K562 (cell line): ENCODE measurements around the gene SUB1. TPM values are rescaled to one million over a fixed set of nuclear protein-coding genes. Genes with fewer than 3 reads are reported as not detected.

Experiments
- ATAC-seq: fragments of 200-7000 bp; cut with Tn5 transposase; 3 replicates; pipeline ENCODE4 v1.9.1; 2020; ENCODE audit warnings: moderate library complexity
- BruUV-seq: library from RNA; stranded (reverse); fragments of 400-500 nt; replicated peaks from 2 replicates; lab custom pipeline; 2021; lab: Mats Ljungman, UMichigan
- CTCF ChIA-PET: fragments of 300-600 bp; formaldehyde crosslinking; extraction: SDS; loops from one replicate; lab custom pipeline; 2021; ENCODE audit warnings: low intra/inter-chr PET ratio; lab: Yijun Ruan, JAX
- POLR2A ChIA-PET: fragments of 300-600, 350-650 bp; sonication (Branson Sonifier 250); formaldehyde crosslinking; extraction: SDS; loops from one replicate; lab custom pipeline; 2021; ENCODE audit warnings: antibody characterized with exemption, inconsistent platforms; lab: Yijun Ruan, JAX
- DNase-seq, 4 experiments: peaks; one replicate each; pipeline versions ENCODE4 v3.0.0 to v3.0.0-alpha.2; 2011 to 2018; ENCODE audit warnings: low spot score in 3 of 4, mixed read lengths in 3 of 4; ENCODE audit errors: extremely low read depth in 1 of 4
- FAIRE-seq: peaks from 2 replicates; lab custom pipeline; 2011; peaks lifted over from hg19 to GRCh38; lab: Jason Lieb, UNC
- H2AFZ ChIP-seq: 2 replicates; pipeline ENCODE4 v1.6.0; 2011; ENCODE audit warnings: low read depth, low read length, control low read depth, inconsistent platforms
- H3K27ac ChIP-seq: fragments of 200-600 bp; 3 replicates; pipeline ENCODE4 v1.8.0; 2011; ENCODE audit warnings: low read depth, mild to moderate bottlenecking, control low read depth, inconsistent platforms, low read length, moderate library complexity, mixed read lengths; ENCODE audit errors: extremely low read depth
- H3K27me3 ChIP-seq, 2 experiments: fragments of 300-600 bp in 1 of 2; 2 replicates in 1 of 2; 3 replicates in 1 of 2; pipeline versions ENCODE4 v1.6.0 to v1.8.0; 2011; ENCODE audit warnings: inconsistent platforms in 2 of 2, low read length in 2 of 2, mild to moderate bottlenecking in 1 of 2, mixed read lengths in 1 of 2, moderate library complexity in 1 of 2; ENCODE audit not compliant: control insufficient read depth in 2 of 2, insufficient read depth in 2 of 2
- H3K36me3 ChIP-seq: fragments of 300-600 bp; 3 replicates; pipeline ENCODE4 v1.8.0; 2011; ENCODE audit warnings: mild to moderate bottlenecking, low read length, inconsistent platforms; ENCODE audit not compliant: control insufficient read depth, insufficient read depth
- H3K4me1 ChIP-seq, 2 experiments: fragments of 200-600 bp in 1 of 2; replicated peaks in 1 of 2; 2 replicates in 1 of 2; 3 replicates in 1 of 2; pipeline versions ENCODE4 v1.5.1 to v1.8.0; 2011; ENCODE audit warnings: inconsistent platforms in 2 of 2, low read length in 2 of 2, mild to moderate bottlenecking in 1 of 2, mixed read lengths in 1 of 2, moderate library complexity in 1 of 2; ENCODE audit not compliant: control insufficient read depth in 2 of 2, insufficient read depth in 2 of 2
- H3K4me2 ChIP-seq: 2 replicates; pipeline ENCODE4 v1.6.1; 2011; ENCODE audit warnings: low read length, control low read depth, inconsistent platforms, mixed read lengths; ENCODE audit not compliant: insufficient read depth
- H3K4me3 ChIP-seq: fragments of 200-600 bp; sonication (generic), shearing (Covaris generic); 2 replicates; pipeline ENCODE4 v1.5.1; 2016; ENCODE audit warnings: control low read depth, inconsistent platforms
- H3K79me2 ChIP-seq: fragments of 200-600 bp; 3 replicates; pipeline ENCODE4 v1.8.0; 2011; ENCODE audit warnings: low read length, inconsistent platforms; ENCODE audit not compliant: control insufficient read depth, insufficient read depth
- H3K9ac ChIP-seq, 2 experiments: 2 replicates each; pipeline versions ENCODE4 v1.6.0 to v1.6.1; 2011; ENCODE audit warnings: low read depth in 2 of 2, low read length in 2 of 2, control low read depth in 1 of 2, inconsistent platforms in 1 of 2, mild to moderate bottlenecking in 1 of 2, mixed read lengths in 1 of 2; ENCODE audit not compliant: insufficient read depth in 1 of 2
- H3K9me1 ChIP-seq: one replicate; pipeline ENCODE4 v1.6.0; 2011; ENCODE audit warnings: inconsistent platforms, mild to moderate bottlenecking, low read length, moderate library complexity; ENCODE audit not compliant: control insufficient read depth, insufficient read depth
- H3K9me3 ChIP-seq: replicated peaks from 2 replicates; pipeline ENCODE4 v1.5.1; 2011; ENCODE audit warnings: low read depth, low read length, inconsistent platforms; ENCODE audit not compliant: control insufficient read depth, insufficient read depth
- H4K20me1 ChIP-seq: replicated peaks from 2 replicates; pipeline ENCODE4 v1.6.1; 2011; ENCODE audit warnings: low read length, inconsistent platforms, mixed read lengths; ENCODE audit not compliant: control insufficient read depth, insufficient read depth
- CHD2 ChIP-seq: IDR thresholded peaks from 2 replicates; pipeline ENCODE4 v1.6.1; 2011; ENCODE audit warnings: low read depth, low read length
- KAT8 ChIP-seq: fragments of 450-650 bp; IDR thresholded peaks from 2 replicates; pipeline ENCODE4 v1.6.1; 2016; ENCODE audit warnings: low read depth, mild to moderate bottlenecking
- WGBS: fragments of 100-300 bp; shearing (Covaris generic); methylation state at CpG from one replicate; pipeline ENCODE4 v1.1.6; 2016; ENCODE audit warnings: low coverage, mixed read lengths; ENCODE audit not compliant: insufficient coverage; ENCODE audit errors: missing lambda C conversion rate; 5-methylcytosine and 5-hydroxymethylcytosine counted together
- in situ Hi-C: fragments of 300-500 bp; cut with MboI; formaldehyde crosslinking; loops from 4 replicates; pipeline ENCODE4 v1.15.0; 2018; ENCODE audit warnings: inconsistent platforms, mixed read lengths
- intact Hi-C: fragments of 100-400 bp; cut with micrococcal nuclease; formaldehyde crosslinking; loops from 2 replicates; pipeline ENCODE4 v1.14.2; 2022
- polyA plus RNA-seq, 8 experiments: library from polyadenylated mRNA; depleted of rRNA in 4 of 8; stranded (reverse) in 5 of 8; unstranded in 3 of 8; fragments of >200 nt; fragmentation: Nextera tagmentation in 2 of 8; fragmentation: Illumina TruSeq in 1 of 8; extraction: Ambion mirVana in 2 of 8; extraction: Trizol in 1 of 8; gene quantifications; 2 replicates each; pipeline versions ENCODE4 v1.2.1 to v1.2.3, GENCODE V29; 2011 to 2014; ENCODE audit warnings: inconsistent platforms in 1 of 8, missing spikeins in 1 of 8
- total RNA-seq, 7 experiments: library from RNA; depleted of rRNA in 6 of 7; stranded (reverse); fragments of >200 nt in 6 of 7; fragmentation: Illumina TruSeq in 2 of 7; extraction: Trizol in 2 of 7; gene quantifications; 2 replicates each; pipeline versions ENCODE4 v1.2.1 to v1.2.3, GENCODE V29; 2011 to 2021; ENCODE audit warnings: low replicate concordance in 1 of 7

The SUB1 gene
- total and polyA plus RNA-seq, 9 of the 15 experiments (the other 6 are each of a cell fraction or from before 2014, with no cell fraction given), result 336 to 1,031 (median 700) TPM

GRCh38 chr5:32581010-32581785, 4.2 kb upstream of the SUB1 start:
- Histone ChIP-seq H3K9me3 (no peaks in the 10 kb centered on the region; the same call in 1 of the 2 replicates), H3K9ac (no peak overlapping the region), H3K4me2 (peak overlapping the region; percentile 24), H4K20me1 (peaks cover 2% of the 10 kb centered on the region; the same call in 1 of the 2 replicates), H3K9me1 (no peaks in the 10 kb centered on the region), H3K4me1 (peaks cover 3 to 10% of the 10 kb centered on the region in 2 experiments; a peak in 2 of 5 replicates), H3K36me3 (peaks cover under 1% of the 10 kb centered on the region; the same call in 1 of the 3 replicates), H3K27ac (no peak overlapping the region), H3K4me3 (no peak overlapping the region), H3K27me3 (no peaks in the 10 kb centered on the region; a peak in 1 of 5 replicates), H3K79me2 (peaks cover 11% of the 10 kb centered on the region), H2AFZ (peak overlapping the region; percentile 85)
- in situ Hi-C loops, result loop anchor here (10.0 kb wide), 1 partner anchor 86 kb away; no protein-coding TSS in a partner anchor
- TF ChIP-seq KAT8, result no peak
- TF ChIP-seq CHD2, result peak; percentile 81
- FAIRE-seq (no peak), DNase-seq (no peak), ATAC-seq (no peak)
- intact Hi-C loops, result no loop called here
- ChIA-PET CTCF (no interaction called here), POLR2A (interaction anchor here (0.7 to 1.1 kb wide), 2 partner anchors 9 to 15 kb away, joined by 3 to 4 read pairs; no protein-coding TSS in a partner anchor)
- no TSS peak for BruUV-seq
- 29% methylated on average over 10 of the region's 12 CpGs for WGBS
